Activated CD4-positive, CD25-positive, alpha-beta regulatory T cell (primary cell): ENCODE results near the gene TGFBR1.

ENCODE experiments used
- DNase-seq, 4 experiments: peaks; one replicate each; lab custom pipeline; 2025; lab: John Stamatoyannopoulos, UW

The TGFBR1 gene

DNA sequence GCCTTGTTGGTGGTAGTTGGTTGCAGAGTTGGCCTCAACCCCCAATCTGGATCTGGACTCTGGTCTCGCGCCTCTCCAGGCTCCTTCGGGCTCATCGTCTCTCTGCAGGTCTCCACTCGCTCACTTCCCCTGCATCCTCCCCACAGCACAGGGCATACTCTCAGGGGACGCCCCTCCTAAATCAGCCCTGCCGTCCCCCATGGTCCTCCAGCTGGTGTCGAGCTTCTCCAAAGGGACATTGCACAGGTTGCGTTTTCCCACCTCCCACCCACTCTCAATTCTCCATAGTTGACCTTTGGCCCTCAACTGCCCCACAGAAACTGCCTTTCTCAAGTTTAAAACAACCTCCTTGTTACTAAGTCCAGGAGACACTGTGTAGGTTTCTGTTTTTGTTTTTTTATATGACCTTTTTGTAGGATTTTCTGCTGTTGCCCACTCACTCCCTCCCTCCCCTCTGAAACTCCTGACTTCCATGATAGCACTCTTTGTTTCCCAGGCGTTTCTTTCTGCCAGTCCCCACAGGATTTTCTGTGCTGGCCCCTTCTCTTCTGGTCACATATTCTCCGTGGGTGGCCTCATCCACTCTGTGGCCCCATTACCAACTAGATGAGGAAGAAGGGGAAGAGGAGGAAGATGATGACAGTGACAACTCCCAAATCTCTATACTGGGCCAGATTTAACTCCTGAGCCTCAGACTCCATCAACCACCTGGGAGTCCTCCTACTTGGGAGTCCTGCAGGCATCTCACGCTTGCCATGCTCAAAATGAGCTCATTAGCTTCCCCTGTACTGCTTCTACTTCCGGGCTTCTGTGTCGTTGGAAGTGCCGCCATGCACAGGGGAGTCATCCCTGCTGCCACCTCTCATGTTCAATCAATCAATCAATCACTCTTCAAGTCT, 66.6 kb downstream of the TGFBR1 start:
- no peak for DNase-seq

DNA sequence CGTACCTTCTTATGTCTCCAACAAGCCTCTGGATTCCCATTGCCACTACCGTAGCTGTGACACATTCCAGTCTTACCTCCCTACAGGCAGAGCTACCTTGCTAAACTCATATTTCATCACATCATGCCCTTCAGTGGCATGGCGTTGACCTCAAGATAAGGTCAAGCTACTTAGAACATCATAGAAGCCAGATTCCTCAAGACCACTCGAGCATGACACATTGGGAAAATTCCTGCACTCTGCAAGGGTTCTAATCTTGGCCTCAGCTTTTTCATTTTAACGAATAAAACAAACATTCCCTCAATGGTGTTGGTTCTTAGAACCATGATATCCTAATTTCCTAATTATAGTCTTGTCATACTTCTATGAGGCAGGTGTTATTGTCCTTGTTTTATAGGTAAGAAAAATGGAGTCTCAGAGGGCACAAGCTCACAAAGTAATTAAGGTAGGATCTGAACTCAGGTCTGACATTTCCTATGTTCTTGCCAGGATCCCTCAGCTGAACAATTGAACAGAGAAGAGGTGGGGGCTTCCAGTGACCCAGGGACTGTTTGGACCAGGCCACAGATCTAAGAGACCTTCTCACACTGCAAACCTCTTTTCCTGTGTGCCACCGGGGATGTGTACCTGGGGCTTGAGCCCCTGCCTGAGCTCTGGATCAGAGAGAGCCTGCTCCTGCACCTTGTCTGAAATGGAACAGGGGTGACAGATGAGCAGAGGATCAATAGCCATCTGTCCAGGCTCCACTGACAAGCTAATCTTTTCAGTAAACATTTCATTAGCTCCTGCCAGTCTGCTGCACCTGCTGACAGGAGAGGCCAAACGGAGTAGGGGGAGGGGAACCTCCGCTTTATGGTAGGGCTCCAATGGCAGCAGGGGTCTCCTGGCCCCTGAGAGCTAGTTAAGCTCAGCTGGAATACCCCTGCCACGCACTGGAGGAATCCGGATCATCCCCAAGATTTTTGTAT, 67.5 kb downstream of the TGFBR1 start:
- no peak for DNase-seq

DNA sequence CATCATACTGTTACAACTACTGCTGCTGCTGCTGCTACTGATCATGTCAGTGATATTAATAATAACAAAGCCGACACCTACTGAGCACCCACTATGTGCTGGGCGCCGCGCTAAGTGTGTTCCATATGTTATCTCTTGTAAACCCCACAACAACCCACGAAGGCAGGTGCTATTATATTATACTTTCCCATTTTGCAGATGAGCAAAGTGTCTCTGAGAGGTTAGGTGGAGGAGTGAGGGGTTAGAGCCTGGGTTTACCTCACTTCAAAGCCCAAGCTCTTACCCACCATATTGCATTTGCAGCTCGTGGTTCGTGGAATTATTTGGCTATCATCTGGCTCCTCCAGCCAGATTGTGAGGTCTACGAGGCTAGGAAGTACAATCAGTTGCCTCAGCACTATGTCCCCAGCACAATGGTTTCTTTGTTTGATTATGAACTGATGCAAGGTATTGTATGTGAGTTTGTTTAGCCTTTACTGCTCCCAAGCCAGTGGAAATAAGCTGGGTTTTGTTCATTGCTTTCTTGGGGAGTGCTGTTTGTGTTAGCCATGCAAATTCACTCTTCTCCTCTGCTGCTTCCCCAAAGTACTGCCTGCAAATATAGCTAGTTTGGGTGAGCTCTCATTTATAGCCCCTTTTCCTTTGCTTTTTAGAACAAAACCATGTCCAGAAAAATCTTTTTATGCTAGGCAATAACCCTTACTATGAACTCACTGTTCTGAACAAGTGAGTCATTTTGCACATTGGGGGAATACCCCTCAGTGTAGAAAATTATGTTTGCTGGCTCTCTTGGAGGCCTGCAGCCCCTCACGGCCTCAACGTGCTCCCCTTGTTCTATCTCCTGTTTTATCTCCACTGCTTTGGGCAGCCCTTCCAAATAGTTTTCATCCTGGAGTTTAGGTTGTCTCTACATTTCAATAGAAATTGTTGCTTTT, 68.9 kb downstream of the TGFBR1 start:
- no peak for DNase-seq

GRCh38 chr9:99176527-99177013, 71.7 kb downstream of the TGFBR1 start:
- no peak for DNase-seq

GRCh38 chr9:99177576-99178366, 72.9 kb downstream of the TGFBR1 start:
- DNase-seq, result no peak

- DNase-seq, result no peak
These were observed 74.3 kb downstream of the TGFBR1 start for GRCh38 chr9:99178912-99179872.

DNA sequence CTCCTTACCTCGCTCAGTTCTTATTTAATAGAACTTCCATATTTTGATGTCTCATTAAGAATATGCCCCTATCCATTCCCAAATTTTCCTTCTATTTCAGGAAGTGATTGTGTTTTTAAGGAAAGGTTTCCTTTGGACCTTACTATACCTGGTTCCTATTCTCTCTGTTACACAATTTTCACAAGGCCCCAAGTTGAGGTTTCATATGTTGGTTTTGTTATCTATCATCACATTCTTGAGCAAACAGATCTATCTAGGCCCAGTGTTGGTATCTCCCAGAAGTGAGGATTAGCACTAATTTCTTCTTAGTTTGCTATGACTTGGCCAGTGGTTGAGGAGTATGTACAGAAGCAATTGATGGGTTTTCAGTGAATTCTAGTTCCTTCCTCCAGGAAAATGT, 75.3 kb downstream of the TGFBR1 start:
- no peak for DNase-seq

- no peak for DNase-seq
These were observed 75.7 kb downstream of the TGFBR1 start for GRCh38 chr9:99180662-99181061.

GRCh38 chr9:99181206-99181605, 76.3 kb downstream of the TGFBR1 start:
- DNase-seq, result no peak

GRCh38 chr9:99181621-99182020, 76.7 kb downstream of the TGFBR1 start:
- DNase-seq, result no peak

- no peak for DNase-seq
These were observed 77.4 kb downstream of the TGFBR1 start for GRCh38 chr9:99182356-99182755.

DNA sequence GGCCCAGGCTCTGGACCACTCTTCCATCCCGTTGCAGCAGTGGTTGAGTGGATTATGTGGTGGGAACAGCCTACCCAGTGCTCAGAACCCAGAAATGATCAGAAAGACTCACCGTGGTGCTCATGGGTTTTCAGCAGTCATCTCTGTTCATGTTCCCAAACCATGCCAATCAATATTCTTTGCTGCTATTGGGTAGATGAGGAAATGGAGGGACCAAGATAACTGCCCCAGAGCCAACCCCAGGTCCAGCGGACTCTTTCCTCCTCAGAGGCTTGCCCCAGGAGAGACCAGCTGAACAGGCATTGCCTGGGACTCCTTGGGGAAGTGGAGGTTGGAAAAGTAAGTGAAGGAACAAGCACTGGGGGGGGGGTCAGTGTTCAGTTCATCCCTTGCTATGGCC, 78.7 kb downstream of the TGFBR1 start:
- no peak for DNase-seq

DNA sequence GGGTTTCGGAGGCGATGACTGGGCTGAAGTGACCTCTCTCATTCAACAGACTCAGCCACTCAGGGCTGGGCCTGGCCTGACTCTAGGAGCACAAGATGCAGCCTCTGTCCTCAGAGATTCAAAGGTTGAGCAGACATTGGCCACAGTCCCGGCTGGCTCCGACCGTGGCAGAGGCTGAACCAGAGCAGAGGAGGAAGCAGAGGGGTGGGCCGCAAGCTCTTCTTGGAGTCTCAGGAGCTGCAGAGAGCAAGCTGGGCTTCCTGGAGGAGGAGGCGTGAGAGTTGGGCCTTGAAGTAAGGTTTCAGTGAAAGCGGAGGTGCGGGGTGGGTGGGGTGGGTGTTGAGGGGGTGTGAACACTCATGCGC, 79.2 kb downstream of the TGFBR1 start:
- no peak for DNase-seq

GRCh38 chr9:99184475-99185347, 79.8 kb downstream of the TGFBR1 start:
- peak; percentile 31 to 58 (median 34) for DNase-seq

DNA sequence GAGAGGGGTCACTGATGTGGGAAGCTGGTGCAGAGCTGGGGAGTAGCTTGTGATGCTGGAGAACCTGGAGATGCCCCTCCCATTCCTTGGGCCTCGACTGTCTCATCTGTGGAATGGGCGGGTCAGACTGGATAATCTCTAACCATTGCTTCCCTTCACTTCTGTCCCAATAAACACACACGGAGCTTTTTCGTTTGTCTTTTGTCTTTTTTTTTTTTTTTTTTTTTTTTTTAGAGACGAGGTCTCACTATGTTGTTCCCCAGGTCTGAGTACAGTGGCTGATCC, 80.4 kb downstream of the TGFBR1 start:
- no peak for DNase-seq

DNA sequence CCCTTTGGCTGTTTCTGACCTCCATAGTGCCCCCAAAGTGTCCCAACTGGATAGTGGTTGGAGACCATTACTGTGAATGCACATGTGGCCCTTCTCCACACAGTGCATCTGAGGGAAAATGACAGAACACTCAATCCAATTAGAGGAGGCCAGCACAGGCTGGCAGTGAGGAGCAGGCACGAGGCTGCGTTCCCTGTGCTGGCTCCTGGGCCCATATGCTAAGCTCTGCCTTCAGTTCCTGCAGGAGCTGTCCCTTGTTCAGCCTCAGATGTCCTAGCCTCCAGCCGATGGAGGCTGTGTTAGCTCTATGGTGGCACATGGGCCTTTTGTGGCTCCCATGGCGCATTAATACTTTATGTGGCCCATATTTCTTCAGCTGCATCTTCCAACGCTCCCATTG, 81.0 kb downstream of the TGFBR1 start:
- no peak for DNase-seq

GRCh38 chr9:99187311-99187710, 82.4 kb downstream of the TGFBR1 start:
- no peak for DNase-seq

DNA sequence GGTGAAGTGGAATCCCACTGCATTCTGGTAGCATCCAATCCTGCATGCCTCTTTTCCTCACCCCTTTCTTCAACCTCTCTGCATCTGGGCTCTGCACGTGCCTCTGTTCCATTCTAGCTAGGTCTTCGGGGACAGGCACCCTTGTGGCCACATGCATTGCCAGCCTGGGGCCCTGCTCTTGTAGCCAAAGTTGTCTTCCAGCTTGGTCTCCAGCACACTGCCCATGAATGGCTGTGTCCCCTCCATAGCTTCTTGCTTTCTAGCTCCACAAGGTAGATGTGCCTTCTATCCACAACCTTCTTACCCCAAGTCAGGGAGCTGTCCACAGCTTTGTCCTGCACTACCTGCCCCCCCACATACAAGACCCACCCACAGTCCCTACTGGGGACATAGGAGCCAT, 84.3 kb downstream of the TGFBR1 start:
- no peak for DNase-seq
